Esophagus squamous epithelium (tissue), 4 donors: ENCODE measurements around the gene KHSRP.

Source experiments
- POLR2A ChIP-seq, 4 donors: fragments of 450-650 bp; IDR thresholded peaks; one replicate each; pipeline ENCODE4 v1.6.1; 2017; ENCODE audit warnings: antibody characterized with exemption in 4 of 4, mild to moderate bottlenecking in 4 of 4, moderate library complexity in 3 of 4
- TF ChIP-seq, protein P1 (sequence below), 6 experiments: fragments of 450-650 bp in 4 of 6; fragments of 200-600 bp in 2 of 6; sonication (generic) in 2 of 6; IDR thresholded peaks; one replicate each; pipeline ENCODE4 v1.5.1; 2016 to 2019; ENCODE audit warnings: antibody characterized with exemption in 6 of 6, mild to moderate bottlenecking in 4 of 6, moderate library complexity in 4 of 6

DNA sequence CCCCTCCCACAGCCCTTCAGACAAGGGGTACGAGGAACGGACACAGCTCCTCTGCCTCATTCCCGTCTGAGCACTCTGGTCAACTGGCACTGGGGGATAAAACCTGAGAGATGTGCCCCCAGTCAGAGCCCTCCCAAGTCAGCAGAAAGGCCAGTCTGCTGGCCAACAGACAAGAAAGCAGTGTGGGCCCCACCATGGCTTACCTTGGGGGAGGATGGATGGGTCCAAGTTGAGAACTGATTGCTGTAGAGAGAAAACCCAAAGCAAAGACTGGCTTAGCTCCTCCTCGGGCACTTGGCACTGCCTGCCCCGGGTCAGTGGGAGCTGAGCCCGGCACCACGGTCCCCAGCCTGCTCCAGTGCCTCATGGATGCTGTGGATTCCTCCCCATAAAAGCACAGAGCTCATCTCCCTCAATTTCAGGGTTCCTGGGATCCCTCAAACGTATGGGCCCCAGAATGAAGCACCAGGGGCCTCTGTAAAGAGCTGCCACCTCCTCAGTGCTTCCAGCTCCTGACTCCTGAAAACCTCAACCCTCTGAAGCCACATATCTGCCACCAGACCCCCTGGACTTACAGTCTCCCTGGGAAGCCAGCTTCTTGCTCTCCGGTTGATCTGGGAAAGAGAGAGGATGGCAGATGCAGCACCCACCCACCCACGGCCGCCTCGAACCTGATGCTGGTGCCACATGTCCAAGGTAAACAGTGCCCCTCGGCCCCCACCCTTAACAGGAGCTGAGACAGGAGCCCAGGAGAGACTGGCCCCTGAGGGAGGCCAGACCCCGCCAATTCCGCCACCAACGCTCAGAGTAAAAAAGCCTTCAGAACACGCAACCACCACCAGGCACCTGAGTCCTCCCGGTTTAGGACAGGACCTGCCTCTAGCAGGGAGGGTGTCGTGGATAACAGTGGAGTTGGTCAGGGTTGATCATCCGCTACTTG lies 3.3 kb downstream of the KHSRP start:
- TF ChIP-seq, protein P1, sequence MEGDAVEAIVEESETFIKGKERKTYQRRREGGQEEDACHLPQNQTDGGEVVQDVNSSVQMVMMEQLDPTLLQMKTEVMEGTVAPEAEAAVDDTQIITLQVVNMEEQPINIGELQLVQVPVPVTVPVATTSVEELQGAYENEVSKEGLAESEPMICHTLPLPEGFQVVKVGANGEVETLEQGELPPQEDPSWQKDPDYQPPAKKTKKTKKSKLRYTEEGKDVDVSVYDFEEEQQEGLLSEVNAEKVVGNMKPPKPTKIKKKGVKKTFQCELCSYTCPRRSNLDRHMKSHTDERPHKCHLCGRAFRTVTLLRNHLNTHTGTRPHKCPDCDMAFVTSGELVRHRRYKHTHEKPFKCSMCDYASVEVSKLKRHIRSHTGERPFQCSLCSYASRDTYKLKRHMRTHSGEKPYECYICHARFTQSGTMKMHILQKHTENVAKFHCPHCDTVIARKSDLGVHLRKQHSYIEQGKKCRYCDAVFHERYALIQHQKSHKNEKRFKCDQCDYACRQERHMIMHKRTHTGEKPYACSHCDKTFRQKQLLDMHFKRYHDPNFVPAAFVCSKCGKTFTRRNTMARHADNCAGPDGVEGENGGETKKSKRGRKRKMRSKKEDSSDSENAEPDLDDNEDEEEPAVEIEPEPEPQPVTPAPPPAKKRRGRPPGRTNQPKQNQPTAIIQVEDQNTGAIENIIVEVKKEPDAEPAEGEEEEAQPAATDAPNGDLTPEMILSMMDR (IDR thresholded peaks at IDR 0.05) = no peak
- no peak for TF ChIP-seq POLR2A (IDR thresholded peaks at IDR 0.05)
